Measurements from ENCODE around the gene ROBO3.

Gene ROBO3

DNA sequence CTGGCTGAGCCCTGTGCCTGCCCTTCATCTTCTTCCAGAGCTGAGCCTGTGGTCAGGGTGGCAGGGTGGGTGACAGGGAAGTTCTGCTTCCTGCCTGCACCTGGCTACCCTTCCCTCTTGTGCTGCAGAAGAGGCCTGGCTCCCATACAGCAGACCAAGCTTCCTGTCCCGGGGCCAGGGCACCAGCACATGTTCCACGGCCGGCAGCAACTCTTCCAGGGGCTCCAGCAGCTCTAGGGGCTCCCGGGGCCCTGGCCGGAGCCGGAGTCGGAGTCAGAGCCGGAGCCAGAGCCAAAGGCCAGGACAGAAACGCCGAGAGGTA lies 15.0 kb downstream of the ROBO3 start:
- TF ChIP-seq, protein P1, sequence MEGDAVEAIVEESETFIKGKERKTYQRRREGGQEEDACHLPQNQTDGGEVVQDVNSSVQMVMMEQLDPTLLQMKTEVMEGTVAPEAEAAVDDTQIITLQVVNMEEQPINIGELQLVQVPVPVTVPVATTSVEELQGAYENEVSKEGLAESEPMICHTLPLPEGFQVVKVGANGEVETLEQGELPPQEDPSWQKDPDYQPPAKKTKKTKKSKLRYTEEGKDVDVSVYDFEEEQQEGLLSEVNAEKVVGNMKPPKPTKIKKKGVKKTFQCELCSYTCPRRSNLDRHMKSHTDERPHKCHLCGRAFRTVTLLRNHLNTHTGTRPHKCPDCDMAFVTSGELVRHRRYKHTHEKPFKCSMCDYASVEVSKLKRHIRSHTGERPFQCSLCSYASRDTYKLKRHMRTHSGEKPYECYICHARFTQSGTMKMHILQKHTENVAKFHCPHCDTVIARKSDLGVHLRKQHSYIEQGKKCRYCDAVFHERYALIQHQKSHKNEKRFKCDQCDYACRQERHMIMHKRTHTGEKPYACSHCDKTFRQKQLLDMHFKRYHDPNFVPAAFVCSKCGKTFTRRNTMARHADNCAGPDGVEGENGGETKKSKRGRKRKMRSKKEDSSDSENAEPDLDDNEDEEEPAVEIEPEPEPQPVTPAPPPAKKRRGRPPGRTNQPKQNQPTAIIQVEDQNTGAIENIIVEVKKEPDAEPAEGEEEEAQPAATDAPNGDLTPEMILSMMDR (IDR thresholded peaks at IDR 0.05; ENCODE audit: low read depth, low read length), result no peak
- DNase-seq (ENCODE audit: extremely low read depth, low read depth), result no peak

DNA sequence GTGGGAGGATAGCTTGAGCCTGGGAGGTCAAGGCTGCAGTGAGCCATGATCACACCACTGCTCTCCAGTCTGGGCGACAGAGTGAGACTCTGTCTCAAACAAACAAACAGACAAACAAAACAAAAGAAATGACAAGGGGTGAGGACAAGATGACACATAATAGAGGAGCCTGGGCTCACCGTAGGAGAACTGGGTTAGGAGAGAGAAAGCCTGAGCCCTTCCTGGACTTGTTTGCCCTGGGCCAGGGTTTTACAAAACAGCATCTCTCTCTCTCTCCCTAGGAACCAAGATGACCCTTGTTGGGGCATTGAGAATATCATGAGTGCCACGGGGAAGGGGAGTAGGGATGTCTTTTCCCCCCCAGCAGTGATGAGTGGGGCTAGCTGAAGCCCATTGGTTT lies 15.7 kb downstream of the ROBO3 start:
- DNase-seq (ENCODE audit: extremely low read depth, low read depth), result no peak
- TF ChIP-seq, protein P1 (IDR thresholded peaks at IDR 0.05; ENCODE audit: low read depth, low read length), result no peak

DNA sequence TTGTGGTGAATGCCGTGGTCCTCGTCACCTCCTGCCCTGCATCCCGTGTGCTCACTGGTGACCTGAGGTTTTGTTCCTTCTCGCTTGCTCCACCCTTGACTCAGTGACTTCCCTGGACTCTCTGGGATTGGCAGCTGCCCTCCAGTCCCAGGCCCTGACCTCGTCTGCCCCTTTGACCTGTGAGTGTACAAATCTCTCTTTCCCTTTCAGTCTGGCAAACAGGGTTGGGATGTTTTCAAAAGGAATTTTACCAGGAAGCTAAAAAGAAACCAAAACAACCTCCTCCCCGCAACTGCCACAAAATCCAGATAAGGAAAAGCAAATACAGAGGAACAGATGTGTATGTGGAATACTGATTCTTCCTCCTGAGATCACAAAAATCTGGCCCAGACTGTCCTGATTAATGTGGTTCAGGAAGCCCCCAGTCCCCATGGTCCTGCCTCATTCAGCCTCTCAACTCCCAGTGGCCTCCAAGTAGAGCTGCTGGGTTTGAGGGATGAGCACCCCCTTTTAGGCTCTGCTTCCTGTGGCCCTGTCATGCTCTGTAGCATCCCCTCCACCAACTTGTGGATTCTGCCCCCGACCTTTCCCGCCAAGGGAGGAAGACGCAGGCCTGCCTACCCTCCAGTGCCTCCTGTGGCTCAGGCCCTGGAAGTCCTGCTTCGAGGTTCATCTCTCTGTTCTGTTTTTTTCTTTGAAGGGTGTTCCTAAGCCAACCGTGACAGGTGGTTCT lies 17.3 kb downstream of the ROBO3 start:
- TF ChIP-seq, protein P1 (IDR thresholded peaks at IDR 0.05; ENCODE audit: low read depth, low read length), result no peak
- DNase-seq (ENCODE audit: extremely low read depth, low read depth), result no peak

DNA sequence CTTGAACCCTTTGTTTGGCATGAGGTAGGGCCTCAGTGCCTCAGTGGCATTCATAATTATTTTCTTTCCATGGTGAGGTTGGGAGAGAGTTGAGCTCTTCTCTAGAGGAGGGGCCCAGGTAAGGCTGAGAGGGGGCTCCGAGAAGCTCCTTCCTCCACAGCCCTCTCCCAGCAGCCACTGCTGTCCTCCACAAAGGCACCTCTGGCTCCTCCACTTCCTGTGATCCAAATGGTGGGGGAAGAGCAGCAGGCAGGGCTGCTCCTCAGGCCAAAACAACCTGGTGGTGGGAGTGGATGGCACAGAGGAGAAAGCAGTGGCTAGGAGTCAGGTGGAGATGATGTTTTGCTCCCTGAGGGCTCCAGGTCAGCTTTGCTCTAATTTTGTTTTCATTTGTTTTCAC lies 19.1 kb downstream of the ROBO3 start:
- TF ChIP-seq, protein P1 (IDR thresholded peaks at IDR 0.05; ENCODE audit: low read depth, low read length), result no peak

DNA sequence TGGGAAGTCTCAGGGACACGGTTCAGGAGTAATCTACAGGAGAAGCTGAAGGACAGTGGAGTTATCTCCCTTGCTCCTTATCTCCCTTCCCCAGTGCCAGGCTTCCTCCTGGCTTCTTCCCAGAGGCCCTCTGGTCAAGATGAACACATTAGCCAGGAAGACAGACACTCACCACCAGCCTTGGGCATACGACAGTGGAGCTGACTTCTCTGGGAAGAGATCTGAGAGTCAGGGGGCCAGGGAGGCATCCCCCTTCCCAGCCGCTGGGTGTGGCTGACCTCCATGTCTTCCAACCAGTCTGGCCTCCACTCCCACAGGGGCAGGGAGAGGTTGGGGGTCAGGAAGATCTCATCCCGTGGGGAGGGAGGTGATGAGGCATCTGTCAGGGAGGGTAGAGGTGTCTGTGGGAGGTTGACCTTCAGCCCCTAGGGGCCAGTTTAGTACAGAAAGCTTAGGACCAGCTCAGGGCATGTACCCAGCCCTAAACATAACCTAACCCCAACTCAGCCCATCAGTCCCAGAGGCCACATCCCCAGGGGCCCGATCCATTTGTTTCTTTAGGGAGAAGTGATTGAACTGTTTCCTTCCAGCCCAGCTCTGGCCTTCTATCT lies 19.7 kb downstream of the ROBO3 start:
- TF ChIP-seq, protein P1 (IDR thresholded peaks at IDR 0.05; ENCODE audit: low read depth, low read length), result no peak
- no peak for DNase-seq (ENCODE audit: extremely low read depth, low read depth)

More for the DNA sequence above, 19.1 kb downstream of the ROBO3 start:
- no peak for DNase-seq (ENCODE audit: extremely low read depth, low read depth)

DNA sequence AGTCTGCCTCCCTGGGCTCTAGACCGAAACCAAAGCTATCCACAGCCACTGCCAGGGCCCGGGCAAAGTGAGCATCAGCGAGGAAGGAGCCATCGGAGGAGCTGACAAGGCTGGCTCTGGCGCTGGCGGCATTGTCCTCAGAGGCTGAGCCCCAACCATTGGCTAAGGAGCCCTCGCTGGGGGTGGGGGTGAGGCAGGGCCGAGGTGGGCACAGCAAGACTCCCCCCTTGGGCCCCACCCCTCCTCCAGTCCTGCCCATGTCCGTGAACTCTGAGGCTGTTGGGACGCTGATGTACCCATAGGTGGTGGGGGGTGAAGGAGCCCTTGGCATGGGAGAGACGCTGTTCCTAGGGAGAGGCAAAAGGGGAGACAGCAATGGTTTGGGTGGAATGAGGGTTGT lies 21.2 kb downstream of the ROBO3 start:
- TF ChIP-seq, protein P1 (IDR thresholded peaks at IDR 0.05; ENCODE audit: low read depth, low read length), result no peak
- DNase-seq (ENCODE audit: extremely low read depth, low read depth), result no peak

DNA sequence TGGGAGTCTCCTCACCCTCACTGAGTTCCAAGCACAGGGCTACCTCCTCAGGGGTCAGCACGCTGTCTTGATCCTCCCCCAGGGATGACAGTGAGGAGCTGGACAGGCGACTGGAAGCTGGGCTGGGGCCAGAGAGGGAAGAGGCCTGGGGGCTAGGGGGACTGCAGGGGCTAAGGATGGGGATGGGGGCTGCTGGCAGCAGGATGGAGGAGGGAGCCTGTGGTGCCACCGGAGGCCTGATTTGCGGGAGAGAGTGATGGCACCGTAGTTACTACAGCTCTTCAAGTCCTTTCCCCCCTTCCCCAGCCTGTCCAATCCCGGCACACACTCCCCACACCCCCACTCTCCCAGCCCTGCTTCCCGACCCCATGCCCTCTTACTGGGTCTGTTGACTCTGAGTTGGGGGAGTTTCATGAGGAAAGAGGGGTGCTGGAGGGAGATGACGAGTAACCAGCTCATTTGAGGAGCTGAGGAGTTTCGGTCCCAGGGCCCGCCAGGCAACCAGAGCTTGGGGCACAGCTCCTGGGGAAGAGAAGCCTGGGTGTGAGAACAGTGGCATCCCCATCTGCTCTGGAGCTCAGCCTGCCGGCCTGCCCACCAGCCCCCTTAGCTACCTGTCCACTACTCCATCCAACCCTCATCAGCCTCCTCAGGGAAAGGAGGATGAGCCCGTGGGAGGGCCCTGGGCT lies 21.9 kb downstream of the ROBO3 start:
- TF ChIP-seq, protein P1 (IDR thresholded peaks at IDR 0.05; ENCODE audit: low read depth, low read length), result no peak
- DNase-seq (ENCODE audit: extremely low read depth, low read depth), result no peak

All from AG09319 (cell line).